HFF-Myc (cell line): ENCODE data around the gene SLC2A13.
"Not testable (repeated sequence)": the region's sequence is repeated elsewhere in the genome, so short reads cannot be mapped to it uniquely, and the experiment has no call there.

ENCODE experiments used
- DNase-seq: peaks from one replicate; pipeline ENCODE4 v3.0.0-alpha.2; 2011; ENCODE audit warnings: low read depth; ENCODE audit errors: extremely low read depth
- H3K4me3 ChIP-seq: replicated peaks from 2 replicates; pipeline ENCODE4 v1.5.1; 2011; ENCODE audit warnings: low read depth, mild to moderate bottlenecking, control low read depth, low read length
- CTCF ChIP-seq: IDR thresholded peaks from 2 replicates; pipeline ENCODE4 v1.5.1; 2012; ENCODE audit warnings: mild to moderate bottlenecking, low read depth, low read length, control low read depth; ENCODE audit errors: missing control alignments

SLC2A13 gene

GRCh38 chr12:39771456-39771855, 334.4 kb downstream of the SLC2A13 start:
- DNase-seq = no peak
- H3K4me3 ChIP-seq = no peak overlapping the region
- TF ChIP-seq CTCF = no peak

- TF ChIP-seq CTCF = peak; percentile 66
- peak; percentile 11 for DNase-seq
- H3K4me3 ChIP-seq = no peak overlapping the region
These were observed 340.8 kb downstream of the SLC2A13 start for GRCh38 chr12:39764944-39765560.

GRCh38 chr12:39763890-39764169, 342.1 kb downstream of the SLC2A13 start:
- H3K4me3 ChIP-seq = no peak overlapping the region
- no peak for DNase-seq
- TF ChIP-seq CTCF = no peak

GRCh38 chr12:39763071-39763889, 342.6 kb downstream of the SLC2A13 start:
- no peak for DNase-seq

GRCh38 chr12:39755478-39755877, 350.4 kb downstream of the SLC2A13 start:
- no peak overlapping the region for H3K4me3 ChIP-seq
- TF ChIP-seq CTCF = no peak

More at GRCh38 chr12:39763071-39763889, 342.6 kb downstream of the SLC2A13 start:
- no peak overlapping the region for H3K4me3 ChIP-seq
- no peak for TF ChIP-seq CTCF

GRCh38 chr12:39752482-39753137, 353.3 kb downstream of the SLC2A13 start:
- TF ChIP-seq CTCF = no peak
- H3K4me3 ChIP-seq = no peak overlapping the region
- DNase-seq = no peak

More at GRCh38 chr12:39755478-39755877, 350.4 kb downstream of the SLC2A13 start:
- DNase-seq = no peak

GRCh38 chr12:39746151-39746550, 359.7 kb downstream of the SLC2A13 start:
- not testable (repeated sequence) for DNase-seq, H3K4me3 ChIP-seq
